HG03571 (cell line): ENCODE data around the gene FLNB.

Experiments
- ATAC-seq: cut with Tn5 transposase; IDR thresholded peaks from one replicate; pipeline ENCODE4 v1.9.1; 2021; ENCODE audit not compliant: unreplicated experiment

The FLNB gene

GRCh38 chr3:58009026-58009748 is 965 bp downstream of the FLNB start:
- no peak for ATAC-seq

GRCh38 chr3:58009749-58010535 is 1.7 kb downstream of the FLNB start:
- no peak for ATAC-seq

- no peak for ATAC-seq
Observed at GRCh38 chr3:58010562-58010961, 2.3 kb downstream of the FLNB start.

GRCh38 chr3:58011580-58011979 is 3.4 kb downstream of the FLNB start:
- no peak for ATAC-seq

GRCh38 chr3:58012302-58012701 is 4.1 kb downstream of the FLNB start:
- ATAC-seq, result no peak

- ATAC-seq, result no peak
Observed at GRCh38 chr3:58013099-58013498, 4.9 kb downstream of the FLNB start.

GRCh38 chr3:58013973-58014649 is 5.9 kb downstream of the FLNB start:
- ATAC-seq, result no peak

- ATAC-seq, result no peak
Observed at GRCh38 chr3:58015520-58015915, 7.3 kb downstream of the FLNB start.

GRCh38 chr3:58016710-58017109 is 8.5 kb downstream of the FLNB start:
- ATAC-seq, result no peak

GRCh38 chr3:58018892-58019742 is 10.9 kb downstream of the FLNB start:
- ATAC-seq, result no peak

- ATAC-seq, result no peak
Observed at GRCh38 chr3:58020783-58021071, 12.5 kb downstream of the FLNB start.

GRCh38 chr3:58021072-58021959 is 13.1 kb downstream of the FLNB start:
- ATAC-seq, result no peak

- ATAC-seq, result no peak
Observed at GRCh38 chr3:58021962-58022361, 13.7 kb downstream of the FLNB start.

GRCh38 chr3:58022490-58022889 is 14.3 kb downstream of the FLNB start:
- no peak for ATAC-seq

GRCh38 chr3:58023531-58023930 is 15.3 kb downstream of the FLNB start:
- ATAC-seq, result no peak

GRCh38 chr3:58025406-58025805 is 17.2 kb downstream of the FLNB start:
- no peak for ATAC-seq

- ATAC-seq, result no peak
Observed at GRCh38 chr3:58025837-58026569, 17.8 kb downstream of the FLNB start.

GRCh38 chr3:58026598-58026997 is 18.4 kb downstream of the FLNB start:
- no peak for ATAC-seq

- ATAC-seq, result no peak
Observed at GRCh38 chr3:58027704-58028317, 19.6 kb downstream of the FLNB start.
